GM18511 (cell line): ENCODE results near the gene ATG4D.
"Not testable (repeated sequence)": the region's sequence is repeated elsewhere in the genome, so short reads cannot be mapped to it uniquely, and the experiment has no call there.

ENCODE experiments used
- ATAC-seq: cut with Tn5 transposase; IDR thresholded peaks from one replicate; pipeline ENCODE4 v1.9.1; 2021; ENCODE audit warnings: mild to moderate bottlenecking, moderate library complexity; ENCODE audit not compliant: unreplicated experiment

ATG4D gene

GRCh38 chr19:10573793-10574192 lies 30.1 kb downstream of the ATG4D start:
- ATAC-seq, result not testable (repeated sequence)

- ATAC-seq, result no peak
Measured at GRCh38 chr19:10574462-10574861, 30.8 kb downstream of the ATG4D start.

GRCh38 chr19:10575011-10575716 lies 31.5 kb downstream of the ATG4D start:
- no peak for ATAC-seq

GRCh38 chr19:10577951-10578350 lies 34.2 kb downstream of the ATG4D start:
- ATAC-seq, result no peak

GRCh38 chr19:10580979-10581631 lies 37.4 kb downstream of the ATG4D start:
- ATAC-seq, result no peak

- no peak for ATAC-seq
Measured at GRCh38 chr19:10582091-10582490, 38.4 kb downstream of the ATG4D start.

- ATAC-seq, result no peak
Measured at GRCh38 chr19:10583036-10583776, 39.5 kb downstream of the ATG4D start.

GRCh38 chr19:10586396-10586795 lies 42.7 kb downstream of the ATG4D start:
- no peak for ATAC-seq

- ATAC-seq, result no peak
Measured at GRCh38 chr19:10587022-10587838, 43.5 kb downstream of the ATG4D start, which contains the start of gene AP1M2. Gene AP1M2 (minus strand): TSS chr19:10587312. CDS start chr19:10587231, 81 bp downstream.

- ATAC-seq, result no peak
Measured at GRCh38 chr19:10587839-10588150, 44.1 kb downstream of the ATG4D start.

GRCh38 chr19:10593148-10593547 lies 49.4 kb downstream of the ATG4D start:
- ATAC-seq, result no peak

- ATAC-seq, result peak; percentile 73
Measured at GRCh38 chr19:10593820-10594637, 50.3 kb downstream of the ATG4D start.

GRCh38 chr19:10600149-10600548 lies 56.4 kb downstream of the ATG4D start:
- ATAC-seq, result no peak

- ATAC-seq, result no peak
Measured at GRCh38 chr19:10601999-10602329, 58.3 kb downstream of the ATG4D start.

- ATAC-seq, result peak; percentile 58
Measured at GRCh38 chr19:10602330-10603083, 58.8 kb downstream of the ATG4D start.
